Measurements from ENCODE around the gene GALNT10.

Gene GALNT10

DNA sequence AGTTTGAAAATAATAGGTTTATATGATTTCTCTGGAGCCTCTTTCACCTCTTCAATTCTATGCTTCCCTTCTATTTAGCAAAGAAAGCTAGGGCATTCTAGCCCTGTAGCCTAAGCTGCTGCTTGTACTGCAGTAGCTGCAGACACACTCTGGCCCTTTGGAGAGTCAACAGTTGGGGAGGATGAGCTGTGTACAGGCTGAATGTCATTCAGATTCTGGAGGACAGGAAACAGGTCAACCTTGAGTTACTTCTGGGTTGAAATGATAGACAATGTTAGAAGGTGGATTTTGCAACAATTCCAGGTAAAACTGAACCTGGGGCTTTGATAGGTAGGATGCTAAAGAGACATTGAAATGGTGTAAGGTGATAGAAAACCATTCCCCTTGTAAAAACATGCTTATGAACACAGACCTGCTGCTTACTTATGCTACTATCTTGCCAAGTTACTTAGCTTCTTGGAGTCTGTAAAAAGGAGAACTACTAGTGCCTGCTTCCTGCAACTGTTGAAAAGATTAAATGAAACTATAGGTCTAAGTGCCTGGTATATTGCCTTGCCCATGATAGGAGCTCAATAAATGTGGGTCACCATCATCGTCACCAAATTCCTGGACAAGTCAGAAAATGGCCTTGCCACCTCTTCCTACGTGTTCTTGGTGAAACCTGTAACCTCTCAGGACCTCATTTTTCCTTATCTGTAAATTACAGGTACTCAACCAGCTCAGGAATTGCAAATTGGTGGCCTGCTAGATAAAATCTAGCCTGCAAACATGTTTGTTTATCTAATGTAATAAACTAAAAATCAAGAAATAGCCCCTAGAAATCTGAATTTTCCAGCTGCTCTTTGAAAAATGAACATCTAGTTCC is 83.7 kb downstream of the GALNT10 start:
- TF ChIP-seq SP1 (IDR thresholded peaks at IDR 0.05) (no peak), L3MBTL2 (conservative IDR thresholded peaks at IDR 0.05) (no peak), NFRKB (IDR thresholded peaks at IDR 0.05) (no peak), ZNF384 (IDR thresholded peaks at IDR 0.05) (no peak), BHLHE40 (IDR thresholded peaks at IDR 0.05; ENCODE audit: borderline replicate concordance) (no peak), SUZ12 (IDR thresholded peaks at IDR 0.05) (no peak), CTBP1 (IDR thresholded peaks at IDR 0.05; ENCODE audit: borderline replicate concordance) (no peak), FOXM1 (IDR thresholded peaks at IDR 0.05; ENCODE audit: borderline replicate concordance) (no peak), HDGF (IDR thresholded peaks at IDR 0.05; ENCODE audit: borderline replicate concordance) (no peak), FOXK2 (IDR thresholded peaks at IDR 0.05) (no peak), LEF1 (IDR thresholded peaks at IDR 0.05; ENCODE audit: borderline replicate concordance) (no peak), TARDBP (IDR thresholded peaks at IDR 0.05) (no peak)
- CTCF ChIA-PET = no interaction called here
- no peak for DNase-seq (ENCODE audit: extremely low spot score)
- POLR2A ChIA-PET = no interaction called here

DNA sequence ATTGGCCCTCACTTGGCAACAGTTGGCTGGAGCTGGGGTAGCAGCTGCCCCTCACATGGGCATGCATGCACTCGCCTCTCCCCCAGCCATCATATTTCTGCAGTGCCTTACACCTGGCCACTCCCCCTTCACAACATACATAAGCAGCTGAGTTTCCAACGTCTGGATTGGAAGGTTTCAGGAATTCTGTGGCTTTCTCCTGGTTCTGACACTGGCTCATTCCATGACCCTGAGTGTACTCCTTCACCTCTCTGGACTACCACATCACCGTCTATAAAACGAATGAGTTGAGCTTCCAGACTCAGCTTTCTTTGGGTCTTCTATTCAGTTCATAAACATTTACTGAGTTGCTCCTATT is 84.3 kb downstream of the GALNT10 start:
- POLR2A ChIA-PET = no interaction called here
- CTCF ChIA-PET = no interaction called here
- DNase-seq (ENCODE audit: extremely low spot score) = no peak
- no peak for TF ChIP-seq SUZ12 (IDR thresholded peaks at IDR 0.05)
- TF ChIP-seq CTBP1 (IDR thresholded peaks at IDR 0.05; ENCODE audit: borderline replicate concordance) = no peak
- no peak for TF ChIP-seq ARNT (IDR thresholded peaks at IDR 0.05)
- no peak for TF ChIP-seq FOXA1 (IDR thresholded peaks at IDR 0.05)
- TF ChIP-seq BHLHE40 (IDR thresholded peaks at IDR 0.05; ENCODE audit: borderline replicate concordance) = no peak
- no peak for TF ChIP-seq ZNF384 (IDR thresholded peaks at IDR 0.05)
- TF ChIP-seq NFRKB (IDR thresholded peaks at IDR 0.05) = no peak
- no peak for TF ChIP-seq ELF4 (IDR thresholded peaks at IDR 0.05)
- TF ChIP-seq, protein P1, sequence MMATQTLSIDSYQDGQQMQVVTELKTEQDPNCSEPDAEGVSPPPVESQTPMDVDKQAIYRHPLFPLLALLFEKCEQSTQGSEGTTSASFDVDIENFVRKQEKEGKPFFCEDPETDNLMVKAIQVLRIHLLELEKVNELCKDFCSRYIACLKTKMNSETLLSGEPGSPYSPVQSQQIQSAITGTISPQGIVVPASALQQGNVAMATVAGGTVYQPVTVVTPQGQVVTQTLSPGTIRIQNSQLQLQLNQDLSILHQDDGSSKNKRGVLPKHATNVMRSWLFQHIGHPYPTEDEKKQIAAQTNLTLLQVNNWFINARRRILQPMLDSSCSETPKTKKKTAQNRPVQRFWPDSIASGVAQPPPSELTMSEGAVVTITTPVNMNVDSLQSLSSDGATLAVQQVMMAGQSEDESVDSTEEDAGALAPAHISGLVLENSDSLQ (IDR thresholded peaks at IDR 0.05) = no peak
- TF ChIP-seq TARDBP (IDR thresholded peaks at IDR 0.05) = no peak
- no peak for TF ChIP-seq FOXK2 (IDR thresholded peaks at IDR 0.05)
- TF ChIP-seq HDGF (IDR thresholded peaks at IDR 0.05; ENCODE audit: borderline replicate concordance) = no peak
- TF ChIP-seq LEF1 (IDR thresholded peaks at IDR 0.05; ENCODE audit: borderline replicate concordance) = no peak
- no peak for TF ChIP-seq FOXM1 (IDR thresholded peaks at IDR 0.05; ENCODE audit: borderline replicate concordance)
- TF ChIP-seq L3MBTL2 (conservative IDR thresholded peaks at IDR 0.05) = no peak
- no peak for TF ChIP-seq SP1 (IDR thresholded peaks at IDR 0.05)

DNA sequence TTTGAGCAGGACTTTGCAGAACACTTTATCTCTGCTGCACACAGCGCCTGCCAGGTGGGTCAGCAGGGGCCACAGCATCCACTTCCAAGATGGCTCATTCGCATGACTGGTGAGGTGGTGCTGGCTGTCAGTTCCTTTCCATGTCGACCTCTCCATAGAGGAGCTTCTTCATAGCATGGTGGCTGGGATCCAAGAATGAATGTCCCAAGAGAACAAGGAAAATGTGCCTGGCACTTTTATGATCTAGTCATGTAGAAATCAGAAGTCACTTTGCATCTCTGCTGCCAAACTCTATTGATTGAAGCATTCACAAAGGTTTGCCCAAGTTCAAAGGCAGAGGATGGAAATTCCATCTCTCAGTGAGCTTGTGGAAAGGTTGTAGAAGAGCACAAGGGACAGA is 85.0 kb downstream of the GALNT10 start:
- TF ChIP-seq NFRKB (IDR thresholded peaks at IDR 0.05) (no peak), TARDBP (IDR thresholded peaks at IDR 0.05) (no peak), HDGF (IDR thresholded peaks at IDR 0.05; ENCODE audit: borderline replicate concordance) (no peak), ELF4 (IDR thresholded peaks at IDR 0.05) (no peak), FOXM1 (IDR thresholded peaks at IDR 0.05; ENCODE audit: borderline replicate concordance) (no peak), LEF1 (IDR thresholded peaks at IDR 0.05; ENCODE audit: borderline replicate concordance) (no peak), L3MBTL2 (conservative IDR thresholded peaks at IDR 0.05) (no peak), ZNF384 (IDR thresholded peaks at IDR 0.05) (no peak), SUZ12 (IDR thresholded peaks at IDR 0.05) (no peak), SP1 (IDR thresholded peaks at IDR 0.05) (no peak), BHLHE40 (IDR thresholded peaks at IDR 0.05; ENCODE audit: borderline replicate concordance) (no peak), FOXK2 (IDR thresholded peaks at IDR 0.05) (no peak), ARNT (IDR thresholded peaks at IDR 0.05) (no peak), CTBP1 (IDR thresholded peaks at IDR 0.05; ENCODE audit: borderline replicate concordance) (no peak), FOXA1 (IDR thresholded peaks at IDR 0.05) (no peak)
- TF ChIP-seq, protein P1 (IDR thresholded peaks at IDR 0.05) = no peak
- POLR2A ChIA-PET = no interaction called here
- CTCF ChIA-PET = no interaction called here
- no peak for DNase-seq (ENCODE audit: extremely low spot score)

DNA sequence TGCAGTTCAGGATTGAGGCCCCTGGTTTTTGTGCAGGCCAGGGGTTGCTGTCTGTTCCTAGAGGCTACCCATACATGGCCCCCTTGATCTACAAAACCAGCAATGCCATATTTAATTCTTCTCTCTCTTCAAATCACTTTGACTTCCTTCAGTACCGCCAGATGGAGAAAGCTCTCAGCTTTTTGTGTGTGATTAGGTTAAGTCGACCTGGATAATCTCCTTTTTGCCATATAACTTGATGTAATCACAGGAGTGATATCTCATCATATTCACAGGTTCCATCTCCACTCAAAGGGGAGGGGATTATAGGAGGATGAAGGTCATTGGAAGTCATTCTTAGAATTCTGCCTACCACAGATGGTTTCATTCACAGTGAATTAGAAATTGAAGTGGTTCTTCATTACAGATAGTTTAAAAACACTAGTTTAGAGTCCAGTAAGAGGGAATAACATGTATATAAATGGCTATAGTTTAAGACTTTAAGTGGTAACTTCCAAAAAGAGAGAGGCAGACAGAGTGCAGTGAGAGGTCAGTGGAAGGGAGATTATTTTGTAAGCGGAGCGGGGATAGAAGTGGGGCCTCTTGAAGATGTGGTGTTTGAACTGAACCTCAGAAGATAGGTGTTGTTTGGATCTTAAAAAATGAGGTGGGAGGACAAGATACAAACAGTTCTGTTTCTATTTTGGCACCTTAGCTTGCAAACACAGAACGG is 85.9 kb downstream of the GALNT10 start:
- ChIA-PET POLR2A (no interaction called here), CTCF (no interaction called here)
- TF ChIP-seq SUZ12 (IDR thresholded peaks at IDR 0.05) (no peak), FOXM1 (IDR thresholded peaks at IDR 0.05; ENCODE audit: borderline replicate concordance) (no peak), ELF4 (IDR thresholded peaks at IDR 0.05) (no peak), ZNF384 (IDR thresholded peaks at IDR 0.05) (no peak), HDGF (IDR thresholded peaks at IDR 0.05; ENCODE audit: borderline replicate concordance) (no peak), FOXA1 (IDR thresholded peaks at IDR 0.05) (no peak), L3MBTL2 (conservative IDR thresholded peaks at IDR 0.05) (no peak), LEF1 (IDR thresholded peaks at IDR 0.05; ENCODE audit: borderline replicate concordance) (no peak), NFRKB (IDR thresholded peaks at IDR 0.05) (no peak), TARDBP (IDR thresholded peaks at IDR 0.05) (no peak), BHLHE40 (IDR thresholded peaks at IDR 0.05; ENCODE audit: borderline replicate concordance) (no peak), SP1 (IDR thresholded peaks at IDR 0.05) (no peak), CTBP1 (IDR thresholded peaks at IDR 0.05; ENCODE audit: borderline replicate concordance) (no peak), ARNT (IDR thresholded peaks at IDR 0.05) (no peak), FOXK2 (IDR thresholded peaks at IDR 0.05) (no peak)
- TF ChIP-seq, protein P1 (IDR thresholded peaks at IDR 0.05) = no peak
- no peak for DNase-seq (ENCODE audit: extremely low spot score)

DNA sequence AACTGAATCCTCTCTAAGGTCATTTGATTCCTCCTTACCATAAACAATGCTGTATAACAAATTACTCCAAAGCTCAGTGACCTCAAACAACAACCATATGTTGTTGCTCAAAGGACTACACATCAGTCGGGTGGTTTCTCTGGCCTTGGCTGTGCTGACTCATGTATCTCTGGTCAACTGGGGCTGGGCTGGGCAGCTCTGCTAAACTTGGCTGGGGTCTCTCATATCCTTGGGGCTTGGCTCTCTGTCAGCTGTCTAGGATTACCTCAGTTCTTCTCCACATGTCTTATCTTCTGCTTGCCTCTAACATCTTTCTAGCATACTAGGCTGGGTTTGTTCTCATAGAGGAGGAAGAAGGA is 86.4 kb downstream of the GALNT10 start:
- POLR2A ChIA-PET = no interaction called here
- CTCF ChIA-PET = no interaction called here
- TF ChIP-seq ELF4 (IDR thresholded peaks at IDR 0.05) = no peak
- TF ChIP-seq FOXA1 (IDR thresholded peaks at IDR 0.05) = no peak
- TF ChIP-seq LEF1 (IDR thresholded peaks at IDR 0.05; ENCODE audit: borderline replicate concordance) = no peak
- TF ChIP-seq TARDBP (IDR thresholded peaks at IDR 0.05) = no peak
- no peak for TF ChIP-seq BHLHE40 (IDR thresholded peaks at IDR 0.05; ENCODE audit: borderline replicate concordance)
- TF ChIP-seq SP1 (IDR thresholded peaks at IDR 0.05) = no peak
- no peak for TF ChIP-seq ZNF384 (IDR thresholded peaks at IDR 0.05)
- DNase-seq (ENCODE audit: extremely low spot score) = no peak
